Measurements from ENCODE around the gene DCDC2C.

DCDC2C gene

DNA sequence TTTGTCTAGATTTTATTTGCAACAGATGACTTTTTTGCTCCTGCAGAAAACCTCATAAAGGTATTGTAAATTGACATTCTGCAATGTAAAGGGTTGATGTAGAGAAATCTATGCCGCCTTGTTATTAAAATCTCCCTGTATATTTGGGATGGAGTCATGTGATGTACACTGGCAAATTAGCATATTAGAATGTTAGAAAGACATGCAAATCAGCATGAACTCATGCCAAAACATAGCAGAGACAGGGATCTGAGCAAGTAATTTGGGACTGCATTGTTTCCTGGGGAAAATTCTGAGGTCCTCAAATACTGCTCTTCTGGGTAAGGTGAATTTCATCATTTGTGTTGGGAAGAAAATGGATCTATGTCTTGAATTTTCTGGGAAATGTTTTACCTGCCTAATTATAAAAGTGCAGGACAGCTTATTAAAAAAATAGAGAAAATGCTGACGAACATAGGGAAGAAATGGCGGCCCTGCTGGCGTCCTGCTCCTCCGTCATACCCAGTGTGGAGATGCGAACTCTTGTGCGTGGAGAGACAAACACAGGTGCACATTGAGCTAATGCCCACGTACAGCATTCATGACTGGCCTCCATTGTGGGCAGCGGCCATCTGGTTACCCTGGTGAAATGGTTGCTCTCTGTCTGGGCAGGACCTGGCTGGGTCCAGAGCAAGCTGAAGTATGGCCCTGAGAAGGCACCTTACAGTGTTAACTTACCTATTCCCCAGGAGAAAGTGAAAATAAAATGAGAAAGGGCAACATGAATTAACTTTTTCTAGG is 29.1 kb upstream of the DCDC2C start:
- no peak for DNase-seq

DNA sequence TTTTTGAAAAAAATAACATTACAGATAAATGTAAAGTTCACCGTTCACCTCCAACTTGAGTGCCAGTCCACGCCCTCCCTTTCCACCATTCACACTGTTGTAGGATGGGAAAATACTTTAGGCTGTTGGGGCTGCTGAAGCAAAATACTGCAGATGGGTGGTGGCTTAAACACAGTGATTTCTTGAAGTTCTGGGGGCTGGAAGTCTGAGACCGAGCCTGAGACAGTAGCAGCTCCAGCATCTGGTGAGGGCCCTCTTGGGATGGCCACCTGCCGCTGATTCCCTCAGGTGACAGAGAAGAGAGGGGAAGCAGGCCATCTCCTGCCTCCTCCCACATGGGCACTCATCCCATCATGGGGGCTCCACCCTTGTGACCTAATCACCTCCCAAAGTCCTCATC is 27.7 kb upstream of the DCDC2C start:
- DNase-seq = no peak

DNA sequence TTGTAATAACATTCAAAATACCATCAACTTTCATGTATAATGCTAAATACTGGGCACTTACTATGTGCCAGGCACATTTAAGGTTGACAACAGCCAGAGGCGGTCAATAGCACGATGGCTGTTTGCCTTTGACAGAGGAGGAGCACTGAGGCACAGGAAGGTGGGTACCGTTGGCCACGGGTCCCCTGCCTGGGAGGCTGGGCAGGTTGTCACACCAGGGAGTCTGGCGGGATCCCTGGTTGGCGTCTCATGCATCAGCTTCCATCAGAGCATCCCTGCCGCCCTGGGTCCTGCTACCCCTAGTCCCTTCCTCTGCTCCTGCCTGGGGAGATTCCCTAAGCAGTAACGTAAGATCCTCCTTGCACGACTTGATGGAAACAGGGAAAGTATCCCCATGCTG is 25.9 kb upstream of the DCDC2C start:
- DNase-seq = no peak

DNA sequence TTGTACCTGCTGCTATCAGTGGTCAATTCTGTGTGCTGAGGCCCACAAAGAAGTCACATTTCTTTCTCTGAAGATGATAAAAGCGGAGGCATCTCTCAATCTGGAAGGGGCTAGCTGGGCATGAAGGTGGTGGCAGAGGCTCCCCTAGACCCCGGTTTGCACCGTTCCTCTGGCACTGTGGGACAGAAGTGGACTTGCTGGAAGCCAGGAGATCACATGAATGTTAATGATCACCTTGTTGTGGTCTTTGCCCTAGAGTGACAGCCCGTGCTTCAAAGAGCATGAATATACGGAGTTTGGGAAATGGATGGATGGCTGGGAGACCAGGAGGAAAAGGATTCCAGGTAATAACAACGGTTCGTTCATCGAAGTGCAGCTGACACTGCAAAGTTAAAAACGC is 25.2 kb upstream of the DCDC2C start:
- no peak for DNase-seq

DNA sequence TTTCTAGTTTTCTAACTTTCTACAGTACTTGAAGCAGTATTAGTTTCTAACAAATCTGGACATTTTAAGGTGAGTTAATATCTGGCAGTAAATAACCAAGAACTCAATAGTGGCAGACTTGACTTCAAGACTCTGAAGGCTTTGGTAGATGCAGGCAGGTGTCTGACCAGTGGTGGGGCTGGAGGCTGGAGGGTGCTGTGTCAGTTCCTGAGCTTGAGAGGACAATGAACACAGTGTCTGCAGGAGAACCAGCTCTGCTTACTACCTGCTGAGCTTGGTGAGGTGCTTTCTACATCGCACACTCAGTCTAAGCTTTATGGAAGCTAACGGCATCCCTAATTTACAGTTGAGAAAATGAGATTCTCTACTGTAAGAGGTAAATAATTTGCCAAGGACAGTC is 24.2 kb upstream of the DCDC2C start:
- no peak for DNase-seq

DNA sequence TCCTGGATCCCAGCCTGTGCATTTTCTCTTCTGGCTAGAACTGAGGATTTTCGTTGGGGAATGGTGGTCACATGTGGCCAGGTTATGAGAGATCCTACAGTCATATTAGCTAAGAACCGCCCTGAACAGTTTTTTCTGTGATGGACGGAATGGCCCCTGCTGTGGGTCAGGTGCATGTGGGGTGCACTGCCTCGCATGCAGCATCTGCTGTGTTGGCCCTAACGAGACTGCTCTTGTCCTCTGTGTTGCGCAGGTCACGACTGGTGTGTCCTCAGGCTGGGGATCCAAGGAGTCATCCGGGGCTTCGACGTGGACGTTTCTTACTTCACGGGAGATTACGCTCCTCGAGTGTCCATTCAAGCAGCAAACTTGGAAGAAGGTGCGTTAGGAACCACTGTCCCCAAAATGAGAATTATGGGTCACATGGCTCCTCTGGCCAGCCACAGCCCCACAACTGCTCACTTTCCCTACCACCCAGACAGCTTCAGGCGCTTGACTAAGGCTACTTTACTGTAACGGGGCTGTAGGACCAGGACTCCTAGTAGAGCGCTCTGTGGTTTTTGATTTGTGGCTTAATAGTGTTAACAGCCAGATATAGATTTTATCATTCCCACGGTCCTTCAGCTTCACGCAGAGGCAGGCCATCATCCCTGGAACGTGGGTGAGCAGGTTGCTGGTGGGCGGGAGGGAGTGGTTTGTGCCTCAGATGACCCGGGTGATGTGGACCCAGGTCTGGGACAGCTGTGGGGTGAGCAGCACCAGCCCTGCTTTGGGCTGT is 23.6 kb upstream of the DCDC2C start:
- no peak for DNase-seq

DNA sequence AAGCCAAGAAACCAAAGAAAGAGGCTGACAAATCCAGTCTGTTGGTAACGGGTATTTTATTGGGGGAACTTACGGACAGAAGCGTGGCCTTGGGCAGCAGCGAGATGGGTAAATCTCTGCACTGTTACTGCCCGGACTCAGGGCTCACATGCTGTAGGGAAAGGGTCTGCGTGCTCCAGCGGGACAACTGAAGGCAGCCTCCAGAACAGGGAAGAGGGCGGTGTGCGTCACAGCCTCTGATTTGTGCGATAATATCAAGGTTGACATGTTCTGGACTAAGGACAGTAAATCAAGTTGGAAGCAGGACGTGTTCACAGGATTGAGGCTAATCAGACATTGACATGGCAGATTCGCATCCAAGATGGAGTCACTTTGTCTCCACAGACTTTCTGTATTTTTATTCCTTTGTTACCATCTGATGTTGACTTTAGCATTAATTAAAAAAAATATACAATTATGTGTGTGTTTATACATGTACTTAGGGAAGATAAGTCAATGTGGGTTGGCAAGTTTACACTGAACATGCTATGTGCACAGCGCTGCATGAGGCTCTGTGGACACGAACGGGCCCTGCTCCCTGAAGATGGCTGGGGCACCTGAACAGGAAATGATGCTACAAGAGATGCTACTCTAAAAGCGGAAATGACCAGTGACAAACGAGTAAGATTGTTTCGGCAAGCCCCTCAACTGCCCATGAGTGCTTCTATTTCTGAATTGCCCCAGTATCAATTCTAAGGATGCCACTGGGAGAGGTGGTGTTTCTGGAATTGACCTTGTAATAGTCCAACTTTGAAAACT is 22.6 kb upstream of the DCDC2C start:
- no peak for DNase-seq

DNA sequence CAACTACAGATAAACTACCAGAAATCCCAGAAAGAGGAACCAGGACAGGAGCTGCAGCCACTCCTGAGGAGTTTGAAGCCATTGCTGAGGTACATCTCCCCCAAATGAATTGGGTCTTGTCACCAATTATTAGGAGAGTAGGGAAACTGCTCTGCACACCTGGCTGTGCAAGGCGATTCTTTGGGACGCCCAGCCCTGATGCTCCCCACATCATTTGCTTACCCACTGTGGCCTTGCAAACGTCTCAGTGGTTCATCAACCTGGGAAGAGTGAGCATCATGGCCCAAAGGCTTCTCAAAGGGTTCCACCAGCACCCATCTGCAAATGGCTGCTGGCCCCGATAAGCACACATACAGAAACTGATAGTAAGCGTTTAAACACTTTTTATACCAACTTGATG is 21.8 kb upstream of the DCDC2C start:
- DNase-seq = no peak

DNA sequence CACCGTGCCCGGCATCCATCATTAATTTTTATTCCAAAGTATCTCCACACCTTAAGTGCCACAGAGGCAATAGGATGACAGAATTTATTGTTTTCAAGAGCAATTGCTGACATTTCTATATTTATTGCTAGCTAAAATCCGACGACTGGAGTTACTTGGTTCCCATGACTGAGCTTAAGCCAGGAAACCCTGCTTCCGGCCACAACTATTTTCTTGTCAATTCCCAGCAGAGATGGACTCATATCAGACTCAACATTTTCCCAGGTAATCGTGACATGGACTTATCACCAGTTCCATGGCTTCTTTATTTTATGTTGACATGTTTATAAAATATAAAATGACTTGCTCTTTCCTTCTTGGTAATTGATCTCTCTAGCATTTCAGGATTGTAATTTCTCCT is 20.6 kb upstream of the DCDC2C start:
- no peak for DNase-seq

DNA sequence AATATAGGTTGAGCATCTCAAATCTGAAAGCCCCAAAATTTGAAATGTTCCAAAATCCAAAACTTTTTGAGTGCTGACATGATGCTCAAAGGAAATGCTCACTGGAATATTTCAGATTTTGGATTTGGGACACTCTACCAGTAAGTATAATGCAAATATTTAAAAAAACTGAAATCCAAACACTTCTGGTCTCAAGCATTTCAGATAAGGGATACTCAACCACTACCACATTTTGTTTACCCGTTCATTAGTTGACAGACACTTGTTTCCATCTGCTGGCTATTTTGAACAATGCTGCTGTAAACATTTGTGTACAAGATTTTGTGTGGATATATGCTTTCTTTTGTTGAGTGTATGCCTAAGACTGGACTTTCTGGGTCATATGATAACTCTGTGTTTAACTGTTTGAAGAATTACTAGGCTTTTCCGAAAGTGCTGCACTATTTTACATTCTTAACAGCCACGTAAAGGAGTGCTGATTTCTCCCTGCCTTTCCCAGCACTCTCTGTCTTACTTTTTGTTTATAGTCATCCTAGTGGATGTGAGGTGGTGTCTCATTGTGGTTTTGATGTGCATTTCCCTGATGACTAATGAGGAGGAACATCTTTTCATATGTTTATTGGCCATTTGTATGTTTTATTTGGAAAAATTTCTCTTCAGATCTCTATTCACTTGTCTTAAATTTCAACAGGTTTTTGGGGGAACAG is 19.5 kb upstream of the DCDC2C start:
- DNase-seq = no peak

DNA sequence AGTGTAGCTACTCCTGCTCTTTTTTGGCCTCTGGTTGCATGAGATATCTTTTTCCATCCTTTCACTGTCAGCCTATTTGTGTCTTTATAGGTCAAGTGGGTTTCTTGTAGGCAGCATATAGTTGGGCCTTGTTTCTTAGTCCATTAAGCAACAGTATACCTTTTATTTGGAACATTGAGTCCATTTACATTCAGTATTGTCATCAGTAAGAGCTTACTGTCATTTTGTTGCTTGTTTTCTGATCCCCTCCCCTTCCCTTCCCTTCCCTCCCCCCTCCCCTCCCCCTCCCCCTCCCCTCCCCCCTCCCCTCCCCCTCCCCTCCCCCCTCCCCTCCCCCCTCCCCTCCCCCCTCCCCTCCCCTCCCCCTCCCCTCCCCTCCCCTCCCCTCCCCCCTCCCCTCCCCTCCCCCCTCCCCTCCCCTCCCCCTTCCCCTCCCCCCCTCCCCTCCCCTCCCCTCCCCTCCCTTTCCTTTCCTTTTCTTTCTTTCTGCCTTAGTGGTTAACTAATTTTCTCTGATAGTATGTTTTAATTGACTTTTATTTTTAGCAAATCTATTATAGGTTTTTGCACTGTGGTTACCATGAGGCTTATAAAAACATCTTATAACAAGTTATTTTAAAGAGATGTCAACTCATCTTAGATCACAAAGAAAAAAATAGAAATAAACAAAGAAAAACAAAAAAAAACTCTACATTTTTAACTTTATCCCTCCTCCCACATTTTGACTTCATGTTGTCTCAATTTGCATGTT is 13.2 kb upstream of the DCDC2C start:
- no peak for DNase-seq

DNA sequence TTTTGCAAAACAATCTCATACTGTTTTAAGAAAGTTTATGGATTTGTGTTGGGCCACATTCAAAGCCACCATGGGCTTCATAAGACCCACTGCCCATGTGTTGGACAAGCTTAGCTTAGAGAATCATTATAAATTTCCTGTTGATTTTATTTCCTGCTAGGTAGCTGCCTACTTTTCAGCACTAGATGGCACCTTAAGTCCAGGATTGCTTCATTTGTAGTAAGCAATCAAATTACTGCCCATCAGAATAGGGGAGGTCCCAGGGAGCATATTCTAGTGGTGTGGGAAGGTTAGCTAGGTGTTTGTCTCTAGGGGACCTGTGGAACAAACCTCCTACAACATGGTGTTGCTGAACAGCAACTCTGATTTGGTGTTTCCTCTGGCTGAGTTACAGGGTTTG is 11.0 kb upstream of the DCDC2C start:
- DNase-seq = no peak

DNA sequence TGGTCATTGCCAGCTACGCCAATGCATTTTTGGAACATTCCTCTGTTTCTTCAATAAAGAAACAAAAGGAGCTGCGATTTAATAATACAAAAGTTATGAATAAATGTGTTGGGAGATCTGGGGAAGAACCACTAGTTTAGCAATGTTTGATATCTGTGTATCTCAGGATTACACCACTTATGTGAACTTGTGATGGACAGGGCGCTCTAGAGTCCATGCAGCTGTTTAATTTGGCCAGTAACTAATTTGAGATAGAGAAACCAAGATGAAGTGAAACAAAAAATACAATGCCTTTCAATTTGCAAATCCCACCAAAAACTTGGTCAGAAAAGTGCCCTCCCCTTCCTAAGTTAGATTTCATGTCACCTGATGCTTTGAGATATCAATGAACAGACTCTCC is 6.8 kb upstream of the DCDC2C start:
- no peak for DNase-seq

DNA sequence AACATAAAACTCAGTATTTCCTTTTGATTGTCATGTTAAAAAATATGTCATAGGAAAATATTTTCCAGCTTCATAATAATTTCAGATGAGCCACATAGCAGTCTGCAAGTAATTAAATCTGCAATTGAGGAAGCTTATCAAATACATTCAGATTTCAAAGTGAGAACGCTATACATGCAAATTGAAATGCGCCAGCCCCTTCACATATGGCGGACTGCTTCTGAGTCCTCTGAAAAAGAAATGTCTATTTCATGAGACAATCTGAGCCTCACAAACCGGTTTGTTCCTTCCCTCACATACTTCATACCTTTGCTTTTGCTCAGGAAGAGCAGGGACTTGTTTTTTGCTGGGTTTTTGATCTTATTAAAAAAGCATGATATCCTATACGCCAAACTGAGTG is 2.3 kb upstream of the DCDC2C start:
- no peak for DNase-seq

DNA sequence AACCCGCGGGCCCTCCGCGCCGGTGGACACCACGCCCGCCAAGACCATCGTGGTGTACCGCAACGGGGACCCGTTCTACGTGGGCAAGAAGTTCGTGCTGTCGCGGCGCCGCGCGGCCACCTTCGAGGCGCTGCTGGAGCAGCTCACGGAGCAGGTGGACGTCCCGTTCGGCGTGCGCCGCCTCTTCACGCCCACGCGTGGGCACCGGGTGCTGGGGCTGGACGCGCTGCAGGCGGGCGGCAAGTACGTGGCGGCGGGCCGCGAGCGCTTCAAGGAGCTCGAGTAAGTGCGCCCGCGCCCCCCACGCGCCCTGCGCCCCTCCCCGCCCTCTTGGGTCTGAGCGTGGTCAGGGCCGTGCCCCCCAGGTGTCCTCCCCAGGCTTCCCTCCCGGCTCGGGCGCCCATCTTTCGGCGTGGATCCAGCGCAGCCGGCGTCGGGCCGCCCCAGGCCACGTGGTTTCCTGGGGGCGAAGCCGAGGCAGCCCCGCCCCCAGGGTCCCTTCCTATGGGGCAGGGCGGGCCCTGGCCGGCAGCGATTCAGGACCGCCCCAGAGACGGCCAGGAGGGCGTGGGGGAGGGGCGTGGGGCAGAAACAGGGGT is 481 bp downstream of the DCDC2C start:
- DNase-seq = no peak

DNA sequence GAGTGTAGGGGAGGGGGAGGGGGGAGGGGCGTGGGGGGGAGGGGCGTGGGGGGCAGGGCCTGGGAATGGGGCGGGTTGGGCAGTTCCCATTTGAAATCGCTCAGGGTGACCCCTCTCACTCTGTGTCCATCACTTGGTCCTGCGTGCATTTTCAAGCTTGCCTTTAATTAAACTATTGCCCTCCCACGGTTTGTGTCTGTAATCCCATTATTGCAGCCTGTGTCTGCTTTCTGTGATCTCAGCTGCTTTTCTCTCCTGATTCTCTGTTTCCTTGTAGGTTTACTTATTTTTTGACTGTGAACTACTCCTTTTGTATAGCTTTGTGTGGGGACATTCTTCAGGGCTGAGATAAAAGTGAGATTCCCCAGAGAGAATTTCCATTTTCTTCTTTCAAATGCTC is 1.3 kb downstream of the DCDC2C start:
- no peak for DNase-seq

DNA sequence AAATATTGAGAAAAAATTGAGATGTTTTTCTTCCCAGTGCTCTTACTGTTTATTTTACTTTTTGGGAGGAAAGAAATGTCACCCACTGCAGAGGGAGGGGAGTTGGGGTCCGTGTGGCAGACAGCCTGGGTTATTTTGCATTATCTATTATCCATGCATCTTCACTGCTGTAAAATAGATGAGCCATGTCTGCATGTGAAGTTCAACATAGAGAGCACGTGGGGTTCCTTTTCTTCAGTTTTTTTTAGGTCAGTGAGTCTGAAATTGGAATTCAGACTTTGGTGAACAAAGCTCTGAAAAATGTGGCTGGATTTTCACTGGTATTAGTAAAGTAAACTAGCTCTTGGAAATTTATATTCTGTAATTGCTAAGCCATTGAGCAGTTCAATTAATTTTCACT is 2.4 kb downstream of the DCDC2C start:
- DNase-seq = no peak

DNA sequence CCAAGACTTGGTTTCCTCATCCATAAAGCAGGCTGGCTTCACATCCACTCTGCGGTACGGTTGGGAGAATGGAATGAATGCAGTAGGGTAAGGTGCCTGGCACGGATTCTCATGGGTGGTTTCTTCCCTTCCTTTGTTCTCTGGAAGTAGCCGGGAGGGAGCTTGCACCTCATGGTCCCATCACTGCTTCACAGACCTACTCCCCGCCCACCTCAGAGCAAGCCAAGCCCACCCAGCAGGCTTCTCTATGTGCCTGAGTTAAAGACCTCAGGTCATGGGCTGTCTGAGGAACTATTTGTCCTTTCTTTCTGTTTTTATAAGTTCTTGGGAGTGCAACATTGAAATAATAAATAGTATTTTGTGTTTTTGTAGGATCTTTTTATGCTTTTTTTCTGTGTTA is 3.5 kb downstream of the DCDC2C start:
- no peak for DNase-seq

DNA sequence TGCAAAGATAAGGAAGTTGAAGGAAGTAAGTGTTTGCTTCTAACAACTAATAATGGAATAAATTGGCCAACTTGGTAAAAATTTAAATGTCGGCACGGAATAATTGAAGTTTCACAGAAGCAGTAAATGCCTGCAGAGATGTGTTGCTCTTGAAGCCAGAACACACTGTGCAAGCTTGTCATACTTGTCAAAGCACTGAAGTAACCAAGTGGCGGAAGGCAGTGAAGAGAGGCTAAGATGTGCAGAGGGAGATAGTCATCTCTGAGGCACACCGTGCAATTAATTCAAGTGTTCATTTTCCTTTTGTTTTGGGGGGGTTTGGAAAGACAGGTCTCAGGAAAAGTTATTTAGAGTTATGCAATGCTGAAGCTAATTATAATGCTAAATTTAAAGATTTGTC is 5.2 kb downstream of the DCDC2C start:
- DNase-seq = no peak

DNA sequence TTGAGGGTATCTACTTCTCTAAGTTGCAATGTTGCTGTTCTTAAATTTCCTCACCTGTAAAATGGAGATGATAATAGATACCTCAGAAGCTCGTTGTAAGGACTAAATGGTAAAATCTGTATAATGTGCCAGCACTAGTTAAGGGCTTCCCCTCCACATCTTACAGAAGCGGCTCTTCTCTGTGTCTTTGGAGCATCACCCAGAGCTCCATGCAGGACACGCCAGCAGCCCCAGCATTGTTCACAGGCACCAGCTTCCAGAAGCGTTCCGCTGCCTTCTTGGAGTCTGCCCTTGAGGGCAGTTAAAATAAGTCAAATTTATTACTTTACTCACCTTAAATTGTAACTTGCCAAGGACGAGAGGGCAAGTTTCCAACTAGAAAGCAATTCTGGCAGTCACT is 5.8 kb downstream of the DCDC2C start:
- no peak for DNase-seq

DNA sequence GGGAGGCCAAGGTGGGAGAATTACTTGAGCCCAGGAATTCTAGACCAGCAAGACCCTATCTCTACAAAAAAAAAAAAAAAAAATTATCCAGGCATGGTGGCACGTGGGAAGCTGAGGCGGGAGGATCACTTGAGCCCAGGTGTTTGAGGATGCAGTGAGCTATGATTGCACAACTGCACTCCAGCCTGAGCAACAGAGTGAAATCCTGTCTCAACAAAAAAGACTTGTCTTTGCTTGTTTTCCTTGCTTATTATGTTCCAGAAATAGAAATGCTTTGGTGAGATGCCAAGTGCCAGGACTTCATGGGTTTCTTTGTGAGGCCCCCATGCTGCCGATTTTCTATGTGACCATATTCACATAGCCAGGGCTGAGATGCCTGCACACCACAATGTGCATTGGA is 9.0 kb downstream of the DCDC2C start:
- no peak for DNase-seq
